Peyer's patch (tissue), 4 donors: ENCODE data around the gene LRRC8B.
A peak's percentile ranks its signal among the peaks of the same experiment; 100 is the strongest.

Experiments used
- CTCF ChIP-seq, 6 experiments: fragments of 450-650 bp in 4 of 6; fragments of 200-600 bp in 2 of 6; sonication (generic) in 1 of 6; IDR thresholded peaks; one replicate each; pipeline ENCODE4 v1.5.1; 2017 to 2019; ENCODE audit warnings: antibody characterized with exemption in 6 of 6, mild to moderate bottlenecking in 3 of 6, moderate library complexity in 1 of 6
- POLR2A ChIP-seq, 2 donors: fragments of 450-650 bp; IDR thresholded peaks; one replicate each; pipeline ENCODE4 v1.5.1; 2017; ENCODE audit warnings: antibody characterized with exemption in 2 of 2, mild to moderate bottlenecking in 2 of 2, moderate library complexity in 2 of 2

- TF ChIP-seq CTCF (IDR thresholded peaks at IDR 0.05) (peak in 5 of 6 experiments; percentile 19 to 43 (median 28)), POLR2A (IDR thresholded peaks at IDR 0.05) (no peak)
Measured at GRCh38 chr1:89615676-89616598, 91.3 kb downstream of the LRRC8B start.
